HAP-1 (cell line): ENCODE results near the gene NR1D1.

Experiments
- DNase-seq, 2 experiments: peaks; one replicate each; pipeline ENCODE4 v3.0.0-alpha.2; 2016 to 2020; ENCODE audit warnings: low spot score in 2 of 2
- H3K27me3 ChIP-seq: fragments of 250-450 bp; sonication (Bioruptor Pico); 2 replicates; pipeline ENCODE4 v1.5.1; 2020; ENCODE audit warnings: low read depth, mild to moderate bottlenecking, moderate library complexity
- H3K36me3 ChIP-seq: fragments of 250-450 bp; sonication (Bioruptor Pico); replicated peaks from 2 replicates; pipeline ENCODE4 v1.5.1; 2020; ENCODE audit warnings: mild to moderate bottlenecking
- H3K4me1 ChIP-seq: fragments of 250-450 bp; sonication (Bioruptor Pico); 2 replicates; pipeline ENCODE4 v1.5.1; 2020; ENCODE audit warnings: mild to moderate bottlenecking
- H3K4me3 ChIP-seq: fragments of 250-450 bp; sonication (Bioruptor Pico); 2 replicates; pipeline ENCODE4 v1.5.1; 2020; ENCODE audit warnings: mild to moderate bottlenecking, moderate library complexity
- H3K9me3 ChIP-seq: fragments of 250-450 bp; sonication (Bioruptor Pico); 2 replicates; pipeline ENCODE4 v1.5.1; 2020; ENCODE audit warnings: mild to moderate bottlenecking, moderate library complexity
- in situ Hi-C: fragments of 300-500 bp; cut with MboI; formaldehyde crosslinking; loops from 3 replicates; pipeline ENCODE4 v1.14.3; 2020; ENCODE audit warnings: low sequenced_read_pairs, inconsistent platforms, mixed read lengths

The NR1D1 gene

DNA sequence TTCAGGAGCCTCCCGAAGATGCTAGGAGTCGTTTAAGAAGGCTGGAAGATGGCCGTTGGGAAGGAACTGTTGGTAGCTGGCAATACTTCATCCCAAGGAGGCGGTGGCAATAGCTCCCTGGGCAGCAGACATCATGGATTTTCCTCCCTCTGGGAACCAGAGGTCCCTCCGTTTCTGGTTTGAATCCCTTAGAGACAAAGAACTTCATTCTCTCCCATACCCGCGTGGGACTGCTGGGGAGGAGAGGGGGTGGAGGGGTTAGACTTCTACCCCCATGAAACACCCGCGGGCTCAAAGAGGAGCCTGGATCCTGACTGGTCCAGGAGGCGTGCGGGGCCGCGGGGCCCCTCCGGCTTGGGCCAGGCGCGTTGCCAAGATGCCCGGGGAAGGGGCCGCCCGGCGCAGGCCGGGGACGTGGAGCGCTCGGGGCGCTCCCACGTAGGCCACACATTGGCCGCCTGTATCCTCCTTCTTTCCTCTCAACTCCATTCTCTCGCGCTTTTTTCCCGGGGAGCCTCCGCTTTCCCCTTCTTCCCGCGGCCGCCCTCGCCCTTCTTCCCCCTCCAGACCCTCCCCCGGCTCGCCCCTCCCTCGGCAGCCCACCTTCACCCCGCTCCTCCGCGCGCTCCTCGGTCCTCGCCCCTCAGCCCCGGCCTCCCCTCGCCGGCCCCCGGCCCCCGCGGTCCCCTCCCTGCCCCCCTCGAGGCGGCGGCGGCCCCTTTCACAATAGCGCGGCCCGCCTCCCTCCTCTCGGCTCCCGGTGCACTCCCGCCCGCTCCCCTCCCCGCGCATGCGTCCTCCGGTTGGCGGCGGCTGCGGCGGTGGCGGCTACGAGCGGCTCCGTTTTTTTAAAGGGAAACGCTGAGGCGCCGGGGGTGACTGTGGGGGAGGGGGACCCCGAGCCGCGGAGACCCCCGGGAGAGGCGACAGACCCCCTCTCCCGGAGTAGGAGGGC, 21.1 kb upstream of the NR1D1 start, which contains the start of gene MSL1:
TSS of gene MSL1 (plus strand) at position 791 of the 955 bp plus-strand sequence. CDS start 642 bp downstream, outside the sequence.
- no peaks in the 10 kb centered on the region for H3K9me3 ChIP-seq
- in situ Hi-C loops, result no loop called here
- peaks cover 10% of the 10 kb centered on the region for H3K4me1 ChIP-seq
- no peaks in the 10 kb centered on the region for H3K27me3 ChIP-seq
- DNase-seq, result peak; percentile 51 to 87
- peaks cover 15% of the 10 kb centered on the region for H3K36me3 ChIP-seq
- H3K4me3 ChIP-seq, result peak within 1 kb of the TSS; percentile 91

DNA sequence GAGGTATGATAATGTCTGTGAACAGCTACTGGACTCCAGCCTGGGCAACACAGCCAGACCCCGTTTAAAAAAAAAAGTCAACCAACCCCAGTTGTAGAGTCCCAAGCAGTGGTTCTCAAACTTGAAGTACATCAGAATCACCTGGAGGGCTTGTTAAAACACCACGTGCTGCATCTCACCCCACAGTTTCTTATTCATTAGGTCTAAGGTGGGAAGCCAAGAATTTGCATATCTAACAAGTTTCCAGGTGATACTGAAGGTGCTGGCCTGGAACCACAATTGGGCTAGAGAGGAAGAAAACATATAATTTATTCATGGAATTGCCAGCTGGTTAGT, 14.7 kb upstream of the NR1D1 start:
- Histone ChIP-seq H3K27me3 (no peaks in the 10 kb centered on the region), H3K36me3 (no peaks in the 10 kb centered on the region), H3K4me3 (no peak overlapping the region), H3K4me1 (peaks cover 30% of the 10 kb centered on the region), H3K9me3 (no peaks in the 10 kb centered on the region)
- DNase-seq, result no peak
- in situ Hi-C loops, result no loop called here

DNA sequence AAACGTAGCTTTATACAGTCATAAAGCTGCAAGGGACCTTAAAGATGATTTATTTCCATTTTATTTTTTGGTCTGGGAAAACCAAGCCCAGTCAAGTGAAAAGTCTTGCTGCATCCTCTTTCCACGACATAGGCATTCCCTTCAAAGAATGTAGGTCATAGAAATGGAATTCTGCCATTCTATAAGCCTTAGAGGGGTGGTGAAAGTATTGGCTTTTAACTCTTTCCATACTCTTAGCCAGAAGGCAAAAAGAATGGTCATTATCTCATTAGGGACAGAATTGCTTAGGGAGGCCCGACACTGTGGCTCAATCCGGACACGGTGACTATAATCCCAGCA, 13.5 kb upstream of the NR1D1 start:
- no peaks in the 10 kb centered on the region for H3K27me3 ChIP-seq
- no peaks in the 10 kb centered on the region for H3K9me3 ChIP-seq
- peaks cover 35% of the 10 kb centered on the region for H3K4me1 ChIP-seq
- in situ Hi-C loops, result no loop called here
- DNase-seq, result no peak
- H3K36me3 ChIP-seq, result no peaks in the 10 kb centered on the region
- peak overlapping the region; percentile 8; the same call in 1 of the 2 replicates for H3K4me3 ChIP-seq

DNA sequence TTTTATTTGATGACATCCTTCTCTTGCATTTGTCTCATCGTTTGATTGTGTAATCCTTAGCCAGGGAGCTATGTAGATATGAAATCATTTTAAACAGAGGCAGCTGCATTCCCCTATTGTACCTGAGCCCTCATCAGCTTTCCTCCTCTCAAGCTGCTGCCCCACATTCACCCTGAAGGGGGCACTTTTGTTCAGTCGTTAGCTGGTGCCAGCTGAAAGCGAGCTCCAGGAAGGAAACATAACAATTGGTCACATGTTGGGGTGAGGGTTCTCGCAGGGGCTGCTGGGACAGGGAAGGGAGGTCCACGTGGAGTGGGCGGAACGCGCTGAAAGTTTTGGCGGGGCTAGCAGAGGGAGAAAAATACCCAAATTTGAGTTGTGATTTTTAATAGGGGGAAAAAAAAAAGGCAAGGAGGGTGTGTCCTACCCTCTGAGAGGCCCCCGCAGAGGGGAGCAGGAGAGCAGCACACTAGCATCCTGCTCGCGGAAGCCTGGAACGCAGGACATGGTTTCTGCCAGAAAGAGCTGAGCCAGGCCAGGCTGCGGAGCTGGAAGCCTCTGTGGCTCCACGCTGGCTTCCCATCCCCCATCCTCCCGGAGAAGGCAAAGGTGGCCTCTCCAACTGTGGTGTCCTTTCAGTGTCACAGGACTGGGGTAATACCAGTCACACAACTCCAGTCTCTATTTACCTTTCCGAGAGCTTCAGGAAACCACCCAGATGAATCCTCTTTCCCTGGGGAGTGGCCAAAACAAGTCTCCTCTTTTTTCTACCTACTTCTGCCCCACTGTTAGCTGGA, 12.9 kb upstream of the NR1D1 start:
- H3K4me3 ChIP-seq, result peak overlapping the region; percentile 8
- in situ Hi-C loops, result no loop called here
- peak; percentile 95 for DNase-seq
- no peaks in the 10 kb centered on the region for H3K36me3 ChIP-seq
- H3K27me3 ChIP-seq, result no peaks in the 10 kb centered on the region
- no peaks in the 10 kb centered on the region for H3K9me3 ChIP-seq
- peaks cover 38% of the 10 kb centered on the region for H3K4me1 ChIP-seq

DNA sequence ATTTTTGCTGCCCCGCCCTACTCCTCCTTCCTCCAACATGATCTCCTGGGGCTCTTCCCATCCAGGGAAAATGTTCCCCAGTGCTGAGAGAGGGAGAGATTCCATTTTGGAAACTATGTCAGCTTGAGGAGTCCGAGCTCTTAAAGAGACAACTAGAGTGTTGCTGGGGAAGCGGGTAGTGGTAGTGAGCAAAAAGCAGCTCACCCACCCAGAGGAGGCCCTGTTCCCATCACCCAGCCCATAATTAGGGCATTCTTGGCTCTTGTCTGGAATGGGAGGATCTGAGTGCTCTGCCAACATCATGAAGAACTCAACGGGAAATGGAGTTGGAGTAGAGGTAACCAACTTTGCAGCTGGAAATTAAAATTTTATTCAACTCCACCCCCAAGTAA, 12.3 kb upstream of the NR1D1 start:
- Histone ChIP-seq H3K4me1 (peaks cover 44% of the 10 kb centered on the region), H3K36me3 (no peaks in the 10 kb centered on the region), H3K9me3 (no peaks in the 10 kb centered on the region), H3K27me3 (no peaks in the 10 kb centered on the region), H3K4me3 (no peak overlapping the region)
- no peak for DNase-seq
- in situ Hi-C loops, result no loop called here

DNA sequence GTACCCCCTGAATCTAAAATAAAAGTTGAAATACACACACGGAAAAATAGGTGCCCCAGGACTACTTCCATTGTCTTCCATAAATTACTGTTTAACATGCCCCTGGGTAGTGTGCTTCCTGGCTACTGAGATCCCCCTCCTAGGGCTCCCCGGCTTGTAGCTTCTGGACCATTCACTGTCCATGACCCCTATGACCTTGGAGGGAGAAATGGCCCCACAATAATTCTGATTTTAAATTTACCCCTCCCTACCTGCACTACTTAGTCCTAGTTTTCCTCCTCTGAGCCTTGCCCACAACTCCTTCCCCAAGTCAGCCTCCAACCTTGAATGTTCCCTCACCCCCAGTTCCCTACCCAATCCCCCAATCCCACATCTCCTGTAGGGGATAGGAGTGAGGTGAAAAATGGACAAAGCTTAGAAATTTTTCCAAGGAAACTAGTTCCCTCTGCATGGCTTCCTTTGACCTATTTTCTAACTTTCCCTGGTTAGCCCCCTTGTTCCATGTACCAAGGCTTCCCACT, 11.9 kb upstream of the NR1D1 start:
- no peaks in the 10 kb centered on the region for H3K36me3 ChIP-seq
- DNase-seq, result no peak
- no peaks in the 10 kb centered on the region for H3K27me3 ChIP-seq
- H3K9me3 ChIP-seq, result no peaks in the 10 kb centered on the region
- in situ Hi-C loops, result no loop called here
- peaks cover 45% of the 10 kb centered on the region for H3K4me1 ChIP-seq
- no peak overlapping the region for H3K4me3 ChIP-seq

DNA sequence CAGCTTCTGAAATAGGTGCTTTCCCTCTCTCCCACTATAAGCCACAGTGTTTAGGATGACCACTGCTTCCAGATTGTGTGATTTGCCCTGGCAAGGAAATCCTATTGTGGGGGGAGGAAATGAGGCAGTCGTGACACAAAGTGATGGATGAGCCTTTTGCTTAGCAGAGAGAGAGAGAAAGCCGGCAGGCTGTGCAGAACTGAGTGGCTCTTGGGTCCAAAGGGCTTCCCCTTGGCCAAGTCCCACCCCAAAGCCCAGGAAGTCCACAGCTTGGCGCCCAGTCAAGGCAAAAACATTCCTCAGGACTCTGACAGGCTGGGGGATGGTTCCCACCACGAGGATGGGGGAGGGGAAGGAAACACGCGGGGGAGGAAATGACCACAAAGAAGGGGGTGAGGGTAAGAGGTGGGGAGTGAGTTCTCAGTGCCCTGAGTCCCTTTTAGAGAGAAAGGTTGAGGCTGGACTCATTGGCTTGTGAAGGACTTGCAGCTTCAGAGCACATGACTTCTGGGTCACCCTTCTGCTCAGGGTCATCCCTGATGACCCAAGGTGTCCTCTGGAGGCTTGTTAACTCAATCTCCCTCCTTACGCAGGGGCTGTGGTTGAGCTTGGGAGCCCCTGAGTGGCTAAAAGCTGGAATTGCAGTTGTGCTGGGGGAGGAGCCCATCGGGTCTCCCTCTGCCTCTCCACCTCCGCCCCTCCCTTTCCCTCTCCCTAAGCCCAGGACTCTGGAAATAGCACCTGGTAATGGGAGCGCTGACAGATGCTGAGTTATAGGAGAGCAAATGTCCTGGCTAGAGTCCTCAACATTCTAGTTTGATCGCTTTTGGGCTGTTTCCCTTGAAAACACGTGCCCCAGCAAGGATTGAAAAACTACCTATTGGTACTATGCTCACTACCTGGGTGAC, 11.1 kb upstream of the NR1D1 start:
- no peaks in the 10 kb centered on the region for H3K27me3 ChIP-seq
- DNase-seq, result peak; percentile 92
- no peaks in the 10 kb centered on the region for H3K36me3 ChIP-seq
- H3K9me3 ChIP-seq, result no peaks in the 10 kb centered on the region
- H3K4me3 ChIP-seq, result no peak overlapping the region
- H3K4me1 ChIP-seq, result peaks cover 45% of the 10 kb centered on the region
- in situ Hi-C loops, result no loop called here

DNA sequence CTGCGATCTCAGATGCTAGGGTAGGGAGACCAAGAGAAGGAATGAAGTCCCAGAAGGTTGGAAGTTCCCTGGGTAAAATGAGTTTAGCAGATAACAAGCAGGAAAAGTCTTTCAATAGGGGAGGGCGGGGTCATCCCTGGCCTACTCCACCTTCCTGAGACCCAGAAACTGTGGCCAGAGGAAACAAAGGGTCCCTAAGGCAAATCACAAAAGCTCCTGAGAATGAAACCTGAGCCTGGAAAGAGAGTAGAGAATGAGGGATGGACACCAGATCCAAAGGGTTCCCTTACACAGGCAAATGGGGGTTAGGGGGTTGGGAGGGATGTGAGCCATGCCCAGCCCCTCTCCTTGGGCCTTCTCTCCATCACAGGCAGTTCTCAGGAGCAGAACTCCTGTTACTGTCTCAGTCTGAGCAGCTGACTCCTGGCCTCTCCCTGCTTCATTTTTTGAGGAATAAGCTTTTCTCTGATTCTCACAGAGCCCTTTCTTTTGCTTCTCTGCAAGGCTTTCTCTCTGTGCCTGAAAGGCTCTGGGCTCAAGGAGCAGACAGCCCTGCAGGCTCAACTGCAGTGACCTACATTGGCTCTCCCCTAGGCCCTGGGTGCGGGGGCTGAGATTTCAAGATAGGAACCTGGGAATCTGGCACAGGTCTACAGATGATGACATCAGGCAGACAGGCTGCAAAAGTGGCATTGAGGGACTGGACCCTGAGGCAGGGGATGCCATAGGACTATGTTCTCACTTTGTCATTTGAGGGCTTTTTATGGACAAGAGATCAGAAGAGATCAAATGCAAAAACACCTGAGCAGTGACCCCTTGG, 9.8 kb upstream of the NR1D1 start:
- H3K27me3 ChIP-seq, result no peaks in the 10 kb centered on the region
- H3K4me1 ChIP-seq, result peaks cover 45% of the 10 kb centered on the region
- DNase-seq, result peak; percentile 42 to 45
- no peaks in the 10 kb centered on the region for H3K36me3 ChIP-seq
- H3K4me3 ChIP-seq, result no peak overlapping the region
- no peaks in the 10 kb centered on the region for H3K9me3 ChIP-seq
- in situ Hi-C loops, result no loop called here

DNA sequence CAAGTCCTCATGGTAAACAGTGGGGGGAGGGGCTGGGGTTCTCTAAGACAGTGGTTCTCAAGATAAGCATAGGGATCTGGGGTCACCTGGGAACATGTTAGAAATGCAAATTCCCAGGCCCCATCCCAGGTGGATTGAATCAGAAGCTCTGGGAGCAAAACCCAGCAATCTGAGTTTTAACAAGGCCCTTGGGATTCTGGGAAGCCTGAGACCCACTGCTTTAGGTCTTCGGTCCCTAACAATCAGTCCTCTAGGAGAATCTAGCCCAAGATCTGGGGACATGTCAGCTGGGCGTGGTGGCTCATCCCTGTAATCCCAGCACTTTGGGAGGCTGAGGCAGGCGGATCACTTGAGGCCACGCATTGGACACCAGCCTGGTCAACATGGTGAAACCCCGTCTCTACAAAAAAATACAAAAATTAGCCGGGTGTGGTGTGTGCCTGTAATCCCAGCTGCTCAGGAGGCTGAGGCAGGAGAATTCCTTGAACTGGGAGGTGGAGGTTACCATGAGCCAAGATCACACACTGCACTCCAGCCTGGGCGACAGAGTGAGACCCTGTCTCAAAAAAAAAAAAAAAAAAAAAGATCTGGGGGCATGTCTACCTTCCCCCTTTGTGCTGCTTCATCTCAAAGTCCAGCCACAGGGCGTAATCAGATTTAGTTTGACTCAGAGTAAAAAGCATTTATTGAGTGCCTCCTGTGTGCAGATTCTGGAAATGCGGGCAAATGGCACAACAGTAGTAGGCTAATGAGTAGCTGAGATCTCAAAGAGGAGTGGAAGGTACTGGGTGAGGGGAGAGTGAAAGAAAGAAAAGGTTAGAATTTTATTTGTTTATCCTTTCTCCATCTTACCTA, 8.8 kb upstream of the NR1D1 start:
- Histone ChIP-seq H3K4me1 (peaks cover 42% of the 10 kb centered on the region), H3K9me3 (no peaks in the 10 kb centered on the region), H3K36me3 (no peaks in the 10 kb centered on the region), H3K27me3 (no peaks in the 10 kb centered on the region), H3K4me3 (no peak overlapping the region)
- DNase-seq, result no peak
- in situ Hi-C loops, result no loop called here

DNA sequence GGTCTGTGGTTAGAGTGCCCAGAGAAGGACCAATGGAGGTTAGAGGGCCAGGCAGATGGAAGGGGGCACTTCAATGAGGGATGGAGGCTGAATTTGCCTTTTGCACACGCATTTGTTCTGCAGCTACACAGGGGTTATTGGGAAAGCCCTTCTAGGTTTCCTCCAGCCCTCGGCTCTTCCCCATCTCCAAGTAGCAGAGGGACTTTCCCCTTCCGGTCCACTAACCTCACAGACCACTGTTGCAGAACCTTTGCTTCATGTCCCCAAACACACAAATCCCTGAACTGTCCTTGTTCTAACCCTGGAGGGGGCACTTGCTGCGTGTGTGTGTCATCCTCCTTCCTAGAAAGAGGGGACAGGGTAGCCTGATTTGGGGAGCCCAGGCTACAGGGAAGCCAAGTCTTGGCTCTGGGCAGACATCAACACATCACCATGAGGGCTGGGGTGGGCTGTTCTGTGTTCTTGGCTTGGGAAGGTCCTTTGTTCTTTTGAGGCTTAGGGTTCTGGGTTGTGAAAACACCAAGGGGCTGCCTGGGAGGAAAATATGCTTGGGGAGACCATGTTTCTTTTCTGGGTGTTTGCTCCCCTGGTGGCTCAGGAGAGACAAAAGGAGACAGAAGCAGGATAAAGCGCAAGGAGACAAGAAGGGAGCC, 7.3 kb upstream of the NR1D1 start:
- no peak overlapping the region for H3K4me3 ChIP-seq
- in situ Hi-C loops, result no loop called here
- DNase-seq, result no peak
- peaks cover 34% of the 10 kb centered on the region for H3K4me1 ChIP-seq
- no peaks in the 10 kb centered on the region for H3K27me3 ChIP-seq
- no peaks in the 10 kb centered on the region for H3K9me3 ChIP-seq
- H3K36me3 ChIP-seq, result no peaks in the 10 kb centered on the region

DNA sequence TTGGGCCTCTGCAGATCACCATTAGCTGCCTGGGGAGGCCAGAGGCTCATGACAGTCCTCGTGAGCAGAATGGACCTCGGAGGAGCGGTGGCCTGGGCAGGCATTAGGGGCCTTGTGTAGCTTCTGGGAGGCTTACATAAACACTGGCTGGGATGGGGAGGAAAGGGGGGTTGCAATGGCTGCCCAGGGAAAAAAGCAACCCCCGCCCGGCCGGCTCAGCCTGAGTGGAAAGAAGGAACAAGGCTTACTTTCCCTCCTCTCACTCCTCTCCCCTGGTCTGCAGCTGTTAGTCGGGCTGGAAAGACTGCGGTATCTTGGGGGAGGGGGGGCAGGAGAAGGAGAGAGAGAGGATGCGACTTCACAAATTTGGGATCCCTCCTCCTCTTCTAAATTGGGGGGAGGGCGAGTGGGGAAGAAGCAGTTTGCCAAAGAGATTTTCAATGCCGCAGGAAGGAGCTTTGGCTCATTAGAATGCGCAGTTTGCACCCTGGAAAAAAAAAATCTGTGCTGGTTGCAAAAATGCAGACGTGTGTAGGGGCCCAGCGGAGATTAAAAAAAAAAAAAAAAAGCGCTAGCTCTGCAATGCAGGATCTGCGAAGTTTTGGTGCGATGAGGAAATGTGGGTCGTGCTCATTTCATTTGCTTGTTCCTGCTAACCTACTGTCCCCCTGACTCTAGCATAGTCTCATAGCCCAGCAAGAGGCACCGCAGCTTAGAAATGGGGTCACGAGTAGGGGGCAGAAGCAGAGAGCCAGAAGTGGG, 6.6 kb upstream of the NR1D1 start:
- H3K4me3 ChIP-seq, result no peak overlapping the region
- no peaks in the 10 kb centered on the region for H3K9me3 ChIP-seq
- peaks cover 32% of the 10 kb centered on the region for H3K4me1 ChIP-seq
- in situ Hi-C loops, result no loop called here
- H3K36me3 ChIP-seq, result no peaks in the 10 kb centered on the region
- no peaks in the 10 kb centered on the region for H3K27me3 ChIP-seq
- no peak for DNase-seq
